GM19455 (cell line): Measurements from ENCODE around the gene NFIX.

Source experiments
- ATAC-seq: cut with Tn5 transposase; IDR thresholded peaks from one replicate; pipeline ENCODE4 v1.9.1; 2021; ENCODE audit not compliant: unreplicated experiment

The NFIX gene

GRCh38 chr19:12987190-12987589, 8.1 kb upstream of the NFIX start:
- no peak for ATAC-seq

- ATAC-seq: no peak
Measured at GRCh38 chr19:12987781-12988180, 7.5 kb upstream of the NFIX start.

GRCh38 chr19:12990431-12990830, 4.8 kb upstream of the NFIX start:
- ATAC-seq: no peak

- no peak for ATAC-seq
Measured at GRCh38 chr19:12990853-12991252, 4.4 kb upstream of the NFIX start.

GRCh38 chr19:12991296-12991695, 4.0 kb upstream of the NFIX start:
- ATAC-seq: no peak

GRCh38 chr19:12992729-12993128, 2.5 kb upstream of the NFIX start:
- no peak for ATAC-seq

- ATAC-seq: no peak
Measured at GRCh38 chr19:12993562-12993961, 1.7 kb upstream of the NFIX start.

GRCh38 chr19:12995596-12996405, 526 bp downstream of the NFIX start:
- no peak for ATAC-seq

- ATAC-seq: no peak
Measured at GRCh38 chr19:12996406-12997094, 1.3 kb downstream of the NFIX start.

- ATAC-seq: no peak
Measured at GRCh38 chr19:12997179-12997966, 2.1 kb downstream of the NFIX start.

- no peak for ATAC-seq
Measured at GRCh38 chr19:12997967-12998940, 3.0 kb downstream of the NFIX start.

GRCh38 chr19:13001166-13001501, 5.9 kb downstream of the NFIX start:
- ATAC-seq: no peak

- ATAC-seq: no peak
Measured at GRCh38 chr19:13001502-13002165, 6.4 kb downstream of the NFIX start.

- ATAC-seq: no peak
Measured at GRCh38 chr19:13002166-13002898, 7.1 kb downstream of the NFIX start.

GRCh38 chr19:13003081-13003480, 7.8 kb downstream of the NFIX start:
- ATAC-seq: no peak

- no peak for ATAC-seq
Measured at GRCh38 chr19:13004273-13004672, 9.0 kb downstream of the NFIX start.

- no peak for ATAC-seq
Measured at GRCh38 chr19:13005253-13005652, 10.0 kb downstream of the NFIX start.

- ATAC-seq: no peak
Measured at GRCh38 chr19:13005861-13006370, 10.6 kb downstream of the NFIX start.
